ENCODE measurements around the gene SCNN1A. TPM values are rescaled to one million over a fixed set of nuclear protein-coding genes. Genes with fewer than 3 reads are reported as not detected.
A peak's percentile ranks its signal among the peaks of the same experiment; 100 is the strongest.

Gene SCNN1A
- total and polyA plus RNA-seq, 2 donors (not counting 1 experiment from before 2014, with no cell fraction given) = 0.20 TPM; not detected in 1

- Histone ChIP-seq H3K4me1 (ENCODE audit: control insufficient read depth in 2 of 2, insufficient read depth in 2 of 2, low read length in 2 of 2) (peaks cover 15 to 33% of the 10 kb centered on the region in 2 donors), H3K79me2 (ENCODE audit: control insufficient read depth, insufficient read depth, low read length) (no peaks in the 10 kb centered on the region), H3K27ac (ENCODE audit: low read length in 2 of 2) (no peak overlapping the region), H3K9me3 (ENCODE audit: control extremely low read depth in 1 of 3, control insufficient read depth in 2 of 3, insufficient read depth in 1 of 3, low read length in 2 of 3) (peaks cover 0 to 18% (median 0%) of the 10 kb centered on the region in 3 donors), H3K9ac (ENCODE audit: low read length) (no peak overlapping the region), H3K4me2 (replicated peaks; ENCODE audit: low read depth, low read length, poor library complexity, severe bottlenecking) (peak overlapping the region; percentile 39), H3K36me3 (replicated peaks in 1 of 2; ENCODE audit: control extremely low read depth in 1 of 2, control insufficient read depth in 1 of 2, extremely low read depth in 1 of 2, insufficient read depth in 2 of 2, low read length in 1 of 2) (no peaks in the 10 kb centered on the region), H2AFZ (ENCODE audit: insufficient read depth, low read depth, low read length, poor library complexity, severe bottlenecking) (no peak overlapping the region), H3K27me3 (replicated peaks in 1 of 4; ENCODE audit: control extremely low read depth in 1 of 4, control insufficient read depth in 3 of 4, insufficient read depth in 4 of 4, low read length in 3 of 4) (peaks cover 0 to 84% (median 61%) of the 10 kb centered on the region in 4 experiments), H3K4me3 (ENCODE audit: control extremely low read depth in 1 of 5, extremely low read depth in 1 of 5, insufficient read depth in 1 of 5, low read depth in 2 of 5, low read length in 4 of 5) (no peak overlapping the region), H4K20me1 (ENCODE audit: control insufficient read depth, insufficient read depth, low read length, poor library complexity, severe bottlenecking) (no peaks in the 10 kb centered on the region)
- DNase-seq = peak; percentile 62
- ChIA-PET POLR2A (interaction anchor here (0.6 kb wide), 1 partner anchor 39 kb away, joined by 3 read pairs; no protein-coding TSS in a partner anchor), CTCF (interaction anchor here (0.9 to 1.7 kb wide), 2 partner anchors 142 to 214 kb away, joined by 3 to 6 read pairs; no protein-coding TSS in a partner anchor)
- intact Hi-C loops (cut with micrococcal nuclease) = loop anchor here (1.0 kb wide), 1 partner anchor 215 kb away; no protein-coding TSS in a partner anchor
- 1% methylated on average over 13 of the region's 14 CpGs for WGBS (ENCODE audit: insufficient coverage)
- Mint-ChIP-seq H3K4me3 (peak overlapping the region; percentile 52), H3K9me3 (ENCODE audit: insufficient read depth) (no peaks in the 10 kb centered on the region), H3K27ac (peak overlapping the region; percentile 65), H3K4me1 (peaks cover 15% of the 10 kb centered on the region), H3K27me3 (peaks cover 74% of the 10 kb centered on the region)
- ATAC-seq (ENCODE audit: low read depth) = peak; percentile 73
- peak; percentile 27 for TF ChIP-seq CTCF (IDR thresholded peaks at IDR 0.05)
- TF ChIP-seq EZH2 (IDR thresholded peaks at IDR 0.05; ENCODE audit: borderline replicate concordance, insufficient read depth, low read depth, low read length, poor library complexity, severe bottlenecking) = no peak
Measured at GRCh38 chr12:6323340-6323994, 51.9 kb downstream of the SCNN1A start.

GRCh38 chr12:6322969-6323339, 52.4 kb downstream of the SCNN1A start:
- ChIA-PET CTCF (interaction anchor here (0.9 to 1.7 kb wide), 3 partner anchors 142 to 216 kb away, joined by 3 to 6 read pairs (median 5); no protein-coding TSS in a partner anchor), POLR2A (interaction anchor here (0.6 kb wide), 1 partner anchor 40 kb away, joined by 3 read pairs; no protein-coding TSS in a partner anchor)
- Mint-ChIP-seq H3K9me3 (ENCODE audit: insufficient read depth) (no peaks in the 10 kb centered on the region), H3K4me3 (no peak overlapping the region), H3K27me3 (peaks cover 77% of the 10 kb centered on the region), H3K4me1 (peaks cover 15% of the 10 kb centered on the region), H3K27ac (peak overlapping the region; percentile 65)
- 0% methylated on average over 2 of the region's 2 CpGs for WGBS (ENCODE audit: insufficient coverage)
- Histone ChIP-seq H3K27me3 (replicated peaks in 1 of 4; ENCODE audit: control extremely low read depth in 1 of 4, control insufficient read depth in 3 of 4, insufficient read depth in 4 of 4, low read length in 3 of 4) (peaks cover 0 to 87% (median 62%) of the 10 kb centered on the region in 4 experiments), H3K9ac (ENCODE audit: low read length) (no peak overlapping the region), H3K9me3 (ENCODE audit: control extremely low read depth in 1 of 3, control insufficient read depth in 2 of 3, insufficient read depth in 1 of 3, low read length in 2 of 3) (peaks cover 0 to 16% (median 0%) of the 10 kb centered on the region in 3 donors), H2AFZ (ENCODE audit: insufficient read depth, low read depth, low read length, poor library complexity, severe bottlenecking) (no peak overlapping the region), H3K79me2 (ENCODE audit: control insufficient read depth, insufficient read depth, low read length) (no peaks in the 10 kb centered on the region), H3K4me2 (replicated peaks; ENCODE audit: low read depth, low read length, poor library complexity, severe bottlenecking) (peak overlapping the region; percentile 39), H3K27ac (ENCODE audit: low read length in 2 of 2) (no peak overlapping the region), H3K4me3 (ENCODE audit: control extremely low read depth in 1 of 5, extremely low read depth in 1 of 5, insufficient read depth in 1 of 5, low read depth in 2 of 5, low read length in 4 of 5) (no peak overlapping the region), H3K4me1 (ENCODE audit: control insufficient read depth in 2 of 2, insufficient read depth in 2 of 2, low read length in 2 of 2) (peaks cover 15 to 33% of the 10 kb centered on the region in 2 donors), H4K20me1 (ENCODE audit: control insufficient read depth, insufficient read depth, low read length, poor library complexity, severe bottlenecking) (no peaks in the 10 kb centered on the region), H3K36me3 (replicated peaks in 1 of 2; ENCODE audit: control extremely low read depth in 1 of 2, control insufficient read depth in 1 of 2, extremely low read depth in 1 of 2, insufficient read depth in 2 of 2, low read length in 1 of 2) (no peaks in the 10 kb centered on the region)
- ATAC-seq (ENCODE audit: low read depth) = peak; percentile 19
- TF ChIP-seq CTCF (IDR thresholded peaks at IDR 0.05) (no peak), EZH2 (IDR thresholded peaks at IDR 0.05; ENCODE audit: borderline replicate concordance, insufficient read depth, low read depth, low read length, poor library complexity, severe bottlenecking) (no peak)
- intact Hi-C loops (cut with micrococcal nuclease) = loop anchor here (1.0 kb wide), 1 partner anchor 215 kb away; no protein-coding TSS in a partner anchor
- no peak for DNase-seq

All from B cell (primary cell).